Spinal cord (tissue), 10 donors: ENCODE data around the gene DRP2. TPM values are rescaled to one million over a fixed set of nuclear protein-coding genes. Genes with fewer than 3 reads are reported as not detected.
"Not testable (repeated sequence)": the region's sequence is repeated elsewhere in the genome, so short reads cannot be mapped to it uniquely, and the experiment has no call there.

ENCODE experiments used
- DNase-seq, 6 donors: peaks; one replicate each; pipeline versions ENCODE4 v3.0.0 to v3.0.0-alpha.2; 2013 to 2015; ENCODE audit warnings: low spot score in 6 of 6, low read depth in 4 of 6
- H3K27ac ChIP-seq: one replicate; pipeline ENCODE4 v1.5.1; 2013; ENCODE audit warnings: low read depth, low read length, control low read depth
- H3K27me3 ChIP-seq: one replicate; pipeline ENCODE4 v1.6.1; 2013; ENCODE audit warnings: low read length; ENCODE audit not compliant: control insufficient read depth, insufficient read depth
- H3K36me3 ChIP-seq: one replicate; pipeline ENCODE4 v1.6.1; 2013; ENCODE audit warnings: low read length; ENCODE audit not compliant: control insufficient read depth, insufficient read depth
- H3K4me1 ChIP-seq: one replicate; pipeline ENCODE4 v1.6.1; 2013; ENCODE audit warnings: low read length; ENCODE audit not compliant: control insufficient read depth, insufficient read depth
- H3K4me3 ChIP-seq: one replicate; pipeline ENCODE4 v1.5.1; 2013; ENCODE audit warnings: low read depth, low read length, control low read depth
- H3K9me3 ChIP-seq: one replicate; pipeline ENCODE4 v1.6.1; 2013; ENCODE audit warnings: low read length; ENCODE audit not compliant: control insufficient read depth, insufficient read depth
- WGBS: methylation state at CpG from one replicate; pipeline ENCODE4 v1.1.5; 2013; ENCODE audit warnings: missing lambda C conversion rate; ENCODE audit not compliant: insufficient coverage; 5-methylcytosine and 5-hydroxymethylcytosine counted together
- long read RNA-seq, 4 donors: transcript quantifications; one replicate each; lab custom pipeline, GENCODE V29; 2026
- polyA plus RNA-seq, 2 donors: library from polyadenylated mRNA; unstranded; fragments of 120-200 nt; gene quantifications; one replicate each; pipeline ENCODE4 v1.2.1, GENCODE V29; 2013; ENCODE audit not compliant: insufficient read length in 2 of 2
- total RNA-seq, 2 donors: library from RNA; depleted of rRNA in 1 of 2; stranded (reverse); fragments of 120-200 nt in 1 of 2; fragments of >200 nt in 1 of 2; gene quantifications; one replicate each; pipeline versions ENCODE4 v1.2.3 to v1.2.4, GENCODE V29; 2013 to 2014
- donor health status: healthy.

Gene DRP2, protein sequence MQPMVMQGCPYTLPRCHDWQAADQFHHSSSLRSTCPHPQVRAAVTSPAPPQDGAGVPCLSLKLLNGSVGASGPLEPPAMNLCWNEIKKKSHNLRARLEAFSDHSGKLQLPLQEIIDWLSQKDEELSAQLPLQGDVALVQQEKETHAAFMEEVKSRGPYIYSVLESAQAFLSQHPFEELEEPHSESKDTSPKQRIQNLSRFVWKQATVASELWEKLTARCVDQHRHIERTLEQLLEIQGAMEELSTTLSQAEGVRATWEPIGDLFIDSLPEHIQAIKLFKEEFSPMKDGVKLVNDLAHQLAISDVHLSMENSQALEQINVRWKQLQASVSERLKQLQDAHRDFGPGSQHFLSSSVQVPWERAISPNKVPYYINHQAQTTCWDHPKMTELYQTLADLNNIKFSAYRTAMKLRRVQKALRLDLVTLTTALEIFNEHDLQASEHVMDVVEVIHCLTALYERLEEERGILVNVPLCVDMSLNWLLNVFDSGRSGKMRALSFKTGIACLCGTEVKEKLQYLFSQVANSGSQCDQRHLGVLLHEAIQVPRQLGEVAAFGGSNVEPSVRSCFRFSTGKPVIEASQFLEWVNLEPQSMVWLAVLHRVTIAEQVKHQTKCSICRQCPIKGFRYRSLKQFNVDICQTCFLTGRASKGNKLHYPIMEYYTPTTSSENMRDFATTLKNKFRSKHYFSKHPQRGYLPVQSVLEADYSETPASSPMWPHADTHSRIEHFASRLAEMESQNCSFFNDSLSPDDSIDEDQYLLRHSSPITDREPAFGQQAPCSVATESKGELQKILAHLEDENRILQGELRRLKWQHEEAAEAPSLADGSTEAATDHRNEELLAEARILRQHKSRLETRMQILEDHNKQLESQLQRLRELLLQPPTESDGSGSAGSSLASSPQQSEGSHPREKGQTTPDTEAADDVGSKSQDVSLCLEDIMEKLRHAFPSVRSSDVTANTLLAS
- total RNA-seq, result 1 to 10 TPM; 4.2 to 9.8 TPM
- 10 to 100 TPM in 1 of 2 donors, 1 to 10 TPM in 1; 9.8 to 11.1 TPM for polyA plus RNA-seq
- long read RNA-seq, donor 1, full-length matches to known transcripts, result 1 of 1 reads
- long read RNA-seq, donor 1, partial matches to known transcripts, result 0 of 1 reads
- long read RNA-seq, donor 1, other reads (novel, unspliced or antisense), result 0 of 1 reads
- long read RNA-seq, donor 2, result 0 reads
- long read RNA-seq, donor 3, result 0 reads
- long read RNA-seq, donor 4, result 0 reads

- 35% methylated on average over 3 of the region's 7 CpGs for WGBS
- peak within 1 kb of the TSS; percentile 16 for H3K27ac ChIP-seq
- no peaks in the 10 kb centered on the region for H3K36me3 ChIP-seq
- DNase-seq, result no peak
- H3K27me3 ChIP-seq, result peaks cover 15% of the 10 kb centered on the region
- no peaks in the 10 kb centered on the region for H3K9me3 ChIP-seq
- peak within 1 kb of the TSS; percentile 28 for H3K4me3 ChIP-seq
- H3K4me1 ChIP-seq, result peaks cover 8% of the 10 kb centered on the region
Observed at GRCh38 chrX:101219116-101219863, at the start of gene DRP2. DRP2 (plus strand) TSS chrX:101219786; CDS start chrX:101231648, 11,862 bp downstream.

- Histone ChIP-seq H3K4me1 (no peaks in the 10 kb centered on the region), H3K36me3 (no peaks in the 10 kb centered on the region), H3K27ac (no peak overlapping the region), H3K9me3 (no peaks in the 10 kb centered on the region), H3K27me3 (peaks cover 2% of the 10 kb centered on the region), H3K4me3 (no peak overlapping the region)
- no CpG with 5 or more reads among the region's 4 CpGs for WGBS
- DNase-seq, result no peak
Observed at GRCh38 chrX:101171883-101172400, 47.6 kb upstream of the DRP2 start.

GRCh38 chrX:101176439-101176838 lies 43.1 kb upstream of the DRP2 start:
- no peak for DNase-seq

GRCh38 chrX:101184876-101185275 lies 34.7 kb upstream of the DRP2 start:
- 75% methylated on average over 2 of the region's 2 CpGs for WGBS
- not testable (repeated sequence) for H3K4me3 ChIP-seq, H3K9me3 ChIP-seq, H3K36me3 ChIP-seq, H3K27me3 ChIP-seq, H3K27ac ChIP-seq, H3K4me1 ChIP-seq, DNase-seq

More at GRCh38 chrX:101176439-101176838, 43.1 kb upstream of the DRP2 start:
- no peaks in the 10 kb centered on the region for H3K4me1 ChIP-seq
- no peak overlapping the region for H3K4me3 ChIP-seq
- WGBS, result 83% methylated on average over 2 of the region's 3 CpGs
- H3K27ac ChIP-seq, result no peak overlapping the region
- no peaks in the 10 kb centered on the region for H3K9me3 ChIP-seq
- no peaks in the 10 kb centered on the region for H3K36me3 ChIP-seq
- peaks cover 5% of the 10 kb centered on the region for H3K27me3 ChIP-seq

DNA sequence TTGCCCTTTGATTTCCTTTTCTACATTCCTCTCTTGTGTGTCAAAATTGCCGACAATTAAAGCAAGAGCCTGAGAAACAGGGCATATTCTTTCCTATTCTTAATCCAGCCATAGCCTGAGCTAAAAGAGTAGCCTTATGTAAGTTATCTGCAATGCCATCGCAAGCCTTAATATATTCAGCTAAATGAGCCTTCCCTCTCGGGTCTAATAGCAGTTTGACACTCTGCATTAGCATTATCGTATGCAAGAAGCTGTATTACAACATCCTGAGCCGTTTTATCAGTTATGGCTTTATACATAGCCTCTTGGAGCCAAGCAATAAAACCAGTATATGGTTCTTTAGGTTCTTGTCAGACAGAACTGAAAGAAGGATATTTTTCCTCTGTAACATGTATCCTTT lies 31.6 kb upstream of the DRP2 start:
- 60% methylated on average over 1 of the region's 5 CpGs for WGBS
- not testable (repeated sequence) for H3K27ac ChIP-seq, H3K36me3 ChIP-seq, H3K27me3 ChIP-seq, H3K4me1 ChIP-seq, H3K4me3 ChIP-seq, H3K9me3 ChIP-seq
- DNase-seq, result peak in 1 of 6 donors; percentile 69

DNA sequence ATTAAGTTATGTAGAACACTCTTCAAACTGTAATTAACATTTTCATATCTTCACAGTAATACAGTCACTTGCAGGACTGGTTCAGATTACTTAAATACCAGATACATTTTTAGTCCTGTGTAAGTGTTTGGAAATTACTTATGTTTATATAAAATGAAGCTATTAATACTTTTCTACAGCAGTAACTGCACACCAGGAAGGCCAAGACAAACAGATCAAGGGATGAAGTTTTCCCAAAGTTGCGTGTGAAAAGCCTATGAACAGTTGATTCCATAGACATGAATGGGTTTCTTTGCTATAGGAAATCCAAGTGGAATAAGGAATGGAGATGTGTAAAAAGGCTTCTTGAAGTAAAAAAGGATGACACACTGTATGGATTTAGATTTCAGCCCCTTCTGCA lies 28.9 kb upstream of the DRP2 start:
- no peaks in the 10 kb centered on the region for H3K4me1 ChIP-seq
- peaks cover 8% of the 10 kb centered on the region for H3K27me3 ChIP-seq
- DNase-seq, result no peak
- no peak overlapping the region for H3K27ac ChIP-seq
- no peaks in the 10 kb centered on the region for H3K9me3 ChIP-seq
- no peak overlapping the region for H3K4me3 ChIP-seq
- 80% methylated on average over 1 of the region's 1 CpG for WGBS
- H3K36me3 ChIP-seq, result no peaks in the 10 kb centered on the region

GRCh38 chrX:101191217-101191750 lies 28.3 kb upstream of the DRP2 start:
- WGBS, result 25% methylated on average over 38 of the region's 50 CpGs
- no peaks in the 10 kb centered on the region for H3K4me1 ChIP-seq
- peak in 2 of 6 donors; percentile 34 to 42 for DNase-seq
- H3K4me3 ChIP-seq, result peak overlapping the region; percentile 32
- H3K27ac ChIP-seq, result no peak overlapping the region
- no peaks in the 10 kb centered on the region for H3K36me3 ChIP-seq
- no peaks in the 10 kb centered on the region for H3K9me3 ChIP-seq
- peaks cover 8% of the 10 kb centered on the region for H3K27me3 ChIP-seq

GRCh38 chrX:101195442-101196173 lies 24.0 kb upstream of the DRP2 start:
- DNase-seq, result no peak
- WGBS, result 17% methylated on average over 1 of the region's 3 CpGs
- no peaks in the 10 kb centered on the region for H3K36me3 ChIP-seq
- H3K9me3 ChIP-seq, result no peaks in the 10 kb centered on the region
- peaks cover 8% of the 10 kb centered on the region for H3K27me3 ChIP-seq
- H3K27ac ChIP-seq, result no peak overlapping the region
- no peak overlapping the region for H3K4me3 ChIP-seq
- H3K4me1 ChIP-seq, result no peaks in the 10 kb centered on the region
